Duodenal mucosa (tissue), 2 donors: ENCODE measurements around the gene DLG1.

Experiments
- H3K27ac ChIP-seq: one replicate; pipeline ENCODE4 v1.7.0; 2013; ENCODE audit warnings: low read depth, low read length
- H3K27me3 ChIP-seq, 2 donors: one replicate each; pipeline ENCODE4 v1.7.0; 2013; ENCODE audit warnings: low read length in 2 of 2, control low read depth in 1 of 2; ENCODE audit not compliant: insufficient read depth in 2 of 2, control insufficient read depth in 1 of 2
- H3K36me3 ChIP-seq, 2 donors: one replicate each; pipeline ENCODE4 v1.7.0; 2013; ENCODE audit warnings: low read length in 2 of 2, control low read depth in 1 of 2; ENCODE audit not compliant: insufficient read depth in 2 of 2, control insufficient read depth in 1 of 2
- H3K4me1 ChIP-seq, 2 donors: one replicate each; pipeline ENCODE4 v1.7.0; 2013; ENCODE audit warnings: low read length in 2 of 2, control low read depth in 1 of 2; ENCODE audit not compliant: insufficient read depth in 2 of 2, control insufficient read depth in 1 of 2
- H3K4me3 ChIP-seq, 2 donors: one replicate each; pipeline ENCODE4 v1.7.0; 2013; ENCODE audit warnings: low read length in 2 of 2, low read depth in 1 of 2
- H3K9ac ChIP-seq, 2 donors: one replicate each; pipeline ENCODE4 v1.7.0; 2013; ENCODE audit warnings: low read length in 2 of 2, low read depth in 1 of 2
- H3K9me3 ChIP-seq, 2 donors: one replicate each; pipeline ENCODE4 v1.7.0; 2013; ENCODE audit warnings: low read length in 2 of 2, control low read depth in 1 of 2; ENCODE audit not compliant: control insufficient read depth in 1 of 2

Gene DLG1

DNA sequence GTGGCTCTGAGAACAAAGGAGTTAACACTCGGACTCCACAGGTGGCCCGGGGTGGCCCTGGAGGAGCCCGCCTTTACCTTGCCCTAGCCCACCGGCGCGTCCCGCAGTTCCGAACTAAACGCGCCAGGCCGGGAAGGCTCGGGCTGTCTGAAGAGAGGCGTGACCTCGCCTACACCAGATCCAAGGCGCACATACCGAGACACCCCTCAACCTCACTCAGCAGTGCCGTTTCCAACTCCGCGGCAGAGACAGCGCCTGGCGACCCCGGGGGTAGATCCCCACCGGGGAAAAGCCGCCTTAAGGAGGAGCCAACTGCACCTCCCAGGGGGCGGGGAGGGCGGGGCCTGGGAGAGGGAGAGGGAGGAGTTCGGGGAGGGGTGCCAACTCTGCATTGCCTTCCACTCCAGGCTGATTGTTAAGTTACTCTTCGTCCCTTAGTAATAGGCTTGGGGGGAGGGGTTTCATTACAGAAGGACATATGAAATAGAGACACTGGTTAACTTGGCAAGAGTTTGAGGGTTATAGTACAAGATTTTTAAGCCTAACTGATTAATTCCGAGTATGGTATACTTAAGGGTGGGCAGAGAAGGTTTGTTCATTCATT is at the start of gene DLG1:
DLG1 (minus strand) TSS at position 272 of the 604 bp plus-strand sequence. CDS start 1,408 bp downstream, outside the sequence.
- Histone ChIP-seq H3K4me3 (peak within 1 kb of the TSS; percentile 97), H3K27ac (peak within 1 kb of the TSS; percentile 91), H3K27me3 (no peaks in the 10 kb centered on the region), H3K9me3 (no peaks in the 10 kb centered on the region), H3K9ac (peak within 1 kb of the TSS; percentile 85 to 90), H3K4me1 (peaks cover 22 to 23% of the 10 kb centered on the region in 2 donors), H3K36me3 (peaks cover 0 to 8% of the 10 kb centered on the region in 2 donors)

GRCh38 chr3:197348014-197348413 is 49.6 kb upstream of the DLG1 start:
- no peak overlapping the region for H3K4me3 ChIP-seq
- H3K27me3 ChIP-seq = no peaks in the 10 kb centered on the region

GRCh38 chr3:197345390-197345789 is 47.0 kb upstream of the DLG1 start:
- Histone ChIP-seq H3K27me3 (no peaks in the 10 kb centered on the region), H3K4me3 (no peak overlapping the region), H3K4me1 (no peaks in the 10 kb centered on the region), H3K9ac (no peak overlapping the region), H3K27ac (no peak overlapping the region), H3K9me3 (no peaks in the 10 kb centered on the region), H3K36me3 (no peaks in the 10 kb centered on the region)

More at GRCh38 chr3:197348014-197348413, 49.6 kb upstream of the DLG1 start:
- Histone ChIP-seq H3K36me3 (no peaks in the 10 kb centered on the region), H3K9ac (no peak overlapping the region), H3K27ac (no peak overlapping the region), H3K9me3 (no peaks in the 10 kb centered on the region), H3K4me1 (no peaks in the 10 kb centered on the region)

DNA sequence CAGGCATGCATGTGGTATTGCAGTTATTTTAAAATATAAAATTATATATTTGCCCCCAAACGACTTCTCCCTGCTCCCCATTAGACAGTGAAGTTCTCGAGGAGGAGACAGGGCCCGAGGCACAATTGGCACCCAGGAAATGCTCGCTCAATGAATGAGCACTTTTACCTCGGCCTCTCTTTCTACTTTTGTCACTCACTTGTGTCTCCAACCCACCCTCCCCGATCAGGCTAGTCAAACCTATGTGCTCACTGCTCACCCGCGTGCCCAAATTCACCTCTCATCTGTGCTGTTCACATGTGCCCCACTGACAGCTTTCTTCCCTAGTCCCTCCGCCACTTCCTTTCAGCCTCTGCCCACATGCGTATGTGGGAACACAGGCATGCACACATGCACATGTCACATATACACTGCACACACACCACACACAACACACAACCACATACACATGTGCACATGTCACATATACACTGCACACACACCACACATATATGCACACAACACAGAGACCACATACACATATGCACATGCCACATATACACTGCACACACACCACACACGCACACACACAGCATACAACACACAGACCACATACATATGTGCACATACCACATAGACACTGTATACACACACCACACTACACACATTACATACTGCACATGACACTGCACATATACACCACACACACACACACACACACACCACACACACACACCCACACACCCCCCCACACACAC is 46.3 kb upstream of the DLG1 start:
- Histone ChIP-seq H3K9ac (no peak overlapping the region), H3K9me3 (no peaks in the 10 kb centered on the region), H3K4me3 (no peak overlapping the region), H3K36me3 (no peaks in the 10 kb centered on the region), H3K27ac (no peak overlapping the region), H3K4me1 (no peaks in the 10 kb centered on the region), H3K27me3 (no peaks in the 10 kb centered on the region)

- H3K4me1 ChIP-seq = no peaks in the 10 kb centered on the region
- no peaks in the 10 kb centered on the region for H3K36me3 ChIP-seq
- no peaks in the 10 kb centered on the region for H3K27me3 ChIP-seq
- H3K27ac ChIP-seq = no peak overlapping the region
- no peak overlapping the region for H3K4me3 ChIP-seq
- H3K9ac ChIP-seq = no peak overlapping the region
- no peaks in the 10 kb centered on the region for H3K9me3 ChIP-seq
Observed at GRCh38 chr3:197343656-197344408, 45.4 kb upstream of the DLG1 start.

- H3K4me3 ChIP-seq = no peak overlapping the region
- H3K27ac ChIP-seq = no peak overlapping the region
- H3K9me3 ChIP-seq = no peaks in the 10 kb centered on the region
- H3K27me3 ChIP-seq = no peaks in the 10 kb centered on the region
- no peak overlapping the region for H3K9ac ChIP-seq
- H3K4me1 ChIP-seq = no peaks in the 10 kb centered on the region
- no peaks in the 10 kb centered on the region for H3K36me3 ChIP-seq
Observed at GRCh38 chr3:197343111-197343510, 44.7 kb upstream of the DLG1 start.

DNA sequence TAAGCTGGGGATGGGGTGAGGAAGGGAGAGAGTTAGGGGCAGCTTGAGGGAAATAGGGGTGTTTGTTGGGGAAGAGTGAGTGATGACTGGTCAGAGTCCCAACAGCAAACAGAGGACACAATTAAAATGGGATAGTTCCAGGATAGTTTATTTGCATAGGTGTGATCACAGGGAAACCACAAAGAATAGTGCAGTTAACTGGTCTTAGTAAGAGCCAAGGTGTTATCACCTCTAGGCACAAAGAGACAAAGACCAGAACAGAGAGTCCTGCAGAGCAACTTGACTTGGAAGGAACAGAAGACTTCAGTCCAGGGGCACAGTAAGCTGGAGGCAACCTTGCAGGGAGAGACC is 42.1 kb upstream of the DLG1 start:
- no peak overlapping the region for H3K4me3 ChIP-seq
- no peaks in the 10 kb centered on the region for H3K36me3 ChIP-seq
- H3K27ac ChIP-seq = no peak overlapping the region
- H3K27me3 ChIP-seq = no peaks in the 10 kb centered on the region
- peaks cover 0 to 3% of the 10 kb centered on the region in 2 donors for H3K4me1 ChIP-seq
- no peaks in the 10 kb centered on the region for H3K9me3 ChIP-seq
- H3K9ac ChIP-seq = no peak overlapping the region

DNA sequence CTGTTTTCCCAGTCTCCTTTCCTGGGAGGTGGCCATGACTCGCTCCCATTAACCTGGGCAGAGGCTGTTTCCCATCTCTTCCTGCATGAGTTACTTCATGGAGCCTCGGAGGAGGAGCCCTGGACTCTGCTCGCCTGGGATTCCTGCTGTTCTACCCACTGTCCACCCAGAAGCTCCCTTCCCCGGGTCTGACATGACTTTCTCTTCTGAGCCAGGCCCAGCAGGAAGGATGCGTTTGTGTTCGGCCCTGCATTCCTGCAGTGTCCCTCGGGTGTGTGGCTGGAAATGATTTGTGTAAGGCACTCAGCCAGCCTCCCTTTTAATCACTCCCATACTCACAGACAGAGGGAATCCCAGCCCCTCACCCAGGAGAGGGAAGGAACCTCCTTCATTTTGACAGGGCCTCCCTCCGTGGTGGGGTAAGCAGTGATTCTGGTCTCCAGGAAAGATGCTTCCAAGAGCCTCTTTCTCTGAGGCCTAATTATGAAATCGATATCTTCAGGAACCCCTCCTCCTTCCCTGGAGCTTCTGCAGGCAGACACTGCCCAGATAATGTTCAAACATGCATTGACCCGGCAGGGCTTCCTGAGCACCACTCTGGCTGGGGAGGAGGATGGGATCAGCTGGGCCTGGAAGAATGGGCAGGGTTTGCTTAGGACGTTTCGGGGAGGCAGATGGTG is 41.6 kb upstream of the DLG1 start:
- Histone ChIP-seq H3K9ac (no peak overlapping the region), H3K4me3 (no peak overlapping the region), H3K4me1 (peaks cover 0 to 4% of the 10 kb centered on the region in 2 donors), H3K9me3 (no peaks in the 10 kb centered on the region), H3K36me3 (no peaks in the 10 kb centered on the region), H3K27me3 (no peaks in the 10 kb centered on the region), H3K27ac (no peak overlapping the region)

DNA sequence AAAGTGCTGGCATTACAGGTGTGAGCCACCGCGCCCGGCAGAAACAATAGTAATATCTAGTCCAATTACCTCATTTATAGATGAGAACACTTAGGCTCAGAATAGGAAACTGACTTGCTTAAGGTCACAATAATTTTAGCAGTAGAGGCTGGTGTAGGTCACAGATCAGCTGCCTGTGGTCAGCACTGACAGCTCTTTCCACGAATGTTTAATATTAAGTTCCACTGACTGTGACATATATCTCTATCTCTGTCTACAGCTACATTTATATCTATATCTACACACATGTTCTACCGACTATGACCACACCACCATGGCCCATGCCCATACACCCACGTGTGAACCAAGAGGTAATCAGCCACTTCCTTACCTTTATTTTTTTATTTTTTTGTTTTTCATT is 40.2 kb upstream of the DLG1 start:
- no peaks in the 10 kb centered on the region for H3K9me3 ChIP-seq
- no peak overlapping the region for H3K9ac ChIP-seq
- H3K27ac ChIP-seq = no peak overlapping the region
- H3K36me3 ChIP-seq = no peaks in the 10 kb centered on the region
- no peaks in the 10 kb centered on the region for H3K27me3 ChIP-seq
- no peak overlapping the region for H3K4me3 ChIP-seq
- H3K4me1 ChIP-seq = peaks cover 0 to 4% of the 10 kb centered on the region in 2 donors

GRCh38 chr3:197337656-197338055 is 39.2 kb upstream of the DLG1 start:
- Histone ChIP-seq H3K27me3 (no peaks in the 10 kb centered on the region), H3K27ac (no peak overlapping the region), H3K4me1 (peaks cover 0 to 4% of the 10 kb centered on the region in 2 donors), H3K9me3 (no peaks in the 10 kb centered on the region), H3K36me3 (no peaks in the 10 kb centered on the region), H3K9ac (no peak overlapping the region), H3K4me3 (no peak overlapping the region)
